Stimulated activated CD4-positive, alpha-beta T cell treated with anti-CD3 and anti-CD28 coated beads, Interleukin-15, amount 100 ng/mL, for 48 hours (primary cell): Measurements from ENCODE around the gene FUT6.
"Not testable (repeated sequence)": the region's sequence is repeated elsewhere in the genome, so short reads cannot be mapped to it uniquely, and the experiment has no call there.

Source experiments
- DNase-seq, 2 donors: peaks; one replicate each; pipeline ENCODE4 v3.0.0-alpha.2; 2020; ENCODE audit warnings: low read depth in 2 of 2

FUT6 gene

DNA sequence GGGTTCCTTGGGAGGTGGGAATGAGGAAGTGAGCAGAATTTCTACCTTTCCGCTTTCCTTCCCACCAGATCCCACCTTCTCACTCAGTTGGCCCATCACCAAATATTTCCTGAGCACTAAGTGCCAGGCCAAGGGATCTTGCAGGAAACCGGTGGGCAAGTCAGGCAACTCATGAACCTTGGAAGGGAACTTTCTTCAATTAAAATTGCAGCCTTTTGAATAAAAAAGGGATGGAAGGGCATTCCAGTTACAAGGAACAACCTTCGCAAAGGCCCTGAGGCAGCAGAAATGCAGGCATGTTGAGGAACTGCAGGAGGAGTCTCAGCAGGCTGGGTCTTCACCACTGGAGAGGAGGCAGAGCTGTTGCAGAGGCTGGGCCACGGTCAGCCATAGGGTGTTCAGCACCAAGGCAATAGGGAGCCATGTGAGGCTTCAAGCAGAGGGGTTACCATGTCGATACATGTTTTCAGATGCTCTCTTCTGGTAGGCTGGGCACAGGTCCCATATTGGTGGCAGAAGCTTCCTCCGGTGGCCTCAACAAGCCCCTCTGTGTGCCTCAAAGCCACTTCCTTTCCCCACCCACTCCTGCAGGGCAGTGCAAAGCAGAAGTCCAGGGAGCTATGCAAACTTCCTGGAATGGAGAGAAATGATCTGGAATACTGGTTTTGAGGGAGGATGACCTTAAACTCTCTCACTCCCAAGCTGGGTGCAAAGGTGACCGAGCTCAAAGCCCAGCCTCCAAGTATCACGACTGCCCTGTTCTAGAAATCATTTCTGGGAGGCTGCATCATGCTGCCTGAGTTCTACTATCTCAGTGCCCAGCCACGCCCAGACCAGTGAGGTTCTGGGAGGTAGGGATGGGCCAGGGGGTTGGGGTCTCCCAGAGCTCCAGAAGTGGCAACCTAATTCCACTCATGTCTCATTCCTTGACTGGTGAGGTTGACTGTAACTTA lies at the start of gene FUT6:
Gene FUT6 (minus strand): TSS at position 638 of the 953 bp plus-strand sequence. CDS start 7,135 bp downstream, outside the sequence.
- DNase-seq: no peak

DNA sequence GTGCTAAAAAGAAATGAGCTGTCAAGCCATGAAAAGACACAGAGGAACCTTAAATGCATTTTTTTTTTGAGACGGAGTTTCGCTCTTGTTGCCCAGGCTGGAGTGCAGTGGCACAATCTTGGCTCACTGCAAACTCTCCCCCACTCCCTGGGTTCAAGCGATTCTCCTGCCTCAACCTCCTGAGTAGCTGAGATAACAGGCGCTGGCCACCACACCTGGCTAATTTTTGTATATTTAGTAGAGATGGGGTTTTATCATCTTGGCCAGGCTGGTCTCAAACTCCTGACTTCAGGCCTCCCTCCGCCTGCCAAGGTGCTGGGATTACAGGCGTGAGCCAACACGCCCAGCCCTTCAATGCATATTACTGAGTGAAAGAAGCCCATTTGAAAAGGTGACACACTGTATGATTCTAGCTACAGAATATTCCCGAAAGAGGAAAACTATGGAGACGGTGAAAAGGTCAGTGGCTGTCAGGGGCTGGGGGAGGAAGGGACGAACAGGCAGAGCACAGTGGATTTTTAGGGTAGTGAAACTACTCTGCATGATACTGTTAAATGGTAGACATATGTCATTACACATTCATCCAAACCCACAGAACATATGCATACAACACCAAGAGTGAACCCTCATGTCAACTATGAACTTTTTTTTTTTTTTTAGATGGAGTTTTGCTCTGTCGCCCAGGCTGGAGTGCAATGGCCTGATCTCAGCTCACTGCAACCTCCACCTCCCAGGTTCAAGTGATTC lies 44.7 kb upstream of the FUT6 start:
- not testable (repeated sequence) for DNase-seq

- DNase-seq: not testable (repeated sequence)
These were observed 43.8 kb upstream of the FUT6 start for GRCh38 chr19:5883157-5883873.

DNA sequence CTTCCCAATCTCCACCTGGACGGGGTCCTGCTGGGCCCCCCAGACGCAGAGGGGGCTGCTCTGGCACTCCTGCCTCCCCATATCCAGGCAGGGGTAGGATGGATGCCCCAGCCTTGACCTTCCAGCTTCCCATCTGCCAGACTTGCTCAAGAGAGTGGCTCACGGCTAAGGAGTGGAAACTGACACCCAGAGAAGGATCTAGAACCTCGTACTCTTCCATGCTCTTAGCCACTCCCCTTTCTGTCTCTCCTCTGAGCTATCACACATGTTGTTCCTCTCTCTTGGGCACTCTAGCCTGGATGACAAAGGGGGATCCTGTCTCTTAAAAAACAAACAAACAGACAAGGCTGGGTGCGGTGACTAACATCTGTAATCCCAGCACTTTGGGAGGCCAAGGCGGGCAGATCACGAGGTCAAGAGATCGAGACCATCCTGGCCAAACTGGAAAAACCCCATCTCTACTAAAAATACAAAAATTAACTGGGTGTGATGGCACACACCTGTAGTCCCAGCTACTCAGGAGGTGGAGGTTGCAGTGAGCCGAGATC lies 43.0 kb upstream of the FUT6 start:
- no peak for DNase-seq

DNA sequence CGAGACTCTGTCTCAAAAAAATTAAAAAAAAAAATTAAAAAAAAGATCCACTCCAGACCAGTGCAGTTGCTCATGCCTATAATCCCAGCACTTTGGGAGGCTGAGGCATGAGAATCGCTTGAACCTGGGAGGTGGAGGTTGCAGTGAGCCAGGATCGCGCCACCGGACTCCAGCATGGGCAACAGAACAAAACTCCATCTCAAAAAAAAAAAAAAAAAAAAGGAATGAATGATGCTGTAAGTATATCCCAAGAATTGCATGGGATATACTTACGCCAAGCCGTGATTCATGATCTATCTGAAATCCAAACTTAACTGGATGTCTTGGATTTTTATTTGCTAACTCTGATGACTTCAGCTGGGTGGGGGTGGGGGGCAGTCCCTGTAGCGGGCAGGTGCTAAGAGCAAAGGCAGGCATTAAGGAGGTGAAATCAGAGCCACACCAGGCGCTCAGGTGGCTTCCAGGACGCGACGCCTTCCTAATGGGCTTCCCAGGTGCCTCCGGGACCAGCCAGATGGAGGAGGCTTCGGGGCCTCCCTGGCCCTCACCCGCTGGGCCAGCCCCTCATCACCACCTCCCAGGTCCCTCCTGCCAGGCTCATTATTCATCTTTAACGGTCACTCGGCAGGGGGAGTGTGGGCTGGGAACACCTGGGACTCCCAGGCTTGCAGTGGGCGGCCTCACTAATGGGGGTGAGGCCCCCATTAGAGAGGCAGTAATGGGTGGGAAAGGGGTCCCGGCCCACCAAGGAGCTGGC lies 42.2 kb upstream of the FUT6 start:
- no peak for DNase-seq

DNA sequence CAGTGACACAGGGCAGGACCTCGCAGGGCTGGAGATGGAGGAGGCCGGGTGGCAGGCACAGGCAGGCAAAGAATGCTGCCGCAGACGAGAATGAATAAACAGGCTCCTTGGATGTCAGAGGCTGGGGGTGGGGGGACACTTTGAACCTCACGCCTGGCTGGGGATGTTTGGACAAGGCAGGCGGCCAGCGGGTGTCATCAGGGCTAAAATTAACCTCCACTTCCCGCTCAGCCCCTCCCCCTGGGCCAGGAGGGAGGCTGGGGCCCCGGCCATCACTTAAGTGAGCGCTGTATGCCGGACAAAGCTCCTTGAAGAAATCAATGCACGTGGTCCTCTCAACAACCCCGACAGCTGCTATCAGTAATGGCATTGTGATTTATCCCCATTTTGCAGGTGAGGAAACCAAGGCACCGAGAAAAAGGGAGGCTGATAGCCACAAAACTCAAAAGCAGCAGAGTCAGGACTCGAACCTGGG lies 41.1 kb upstream of the FUT6 start:
- DNase-seq: no peak

DNA sequence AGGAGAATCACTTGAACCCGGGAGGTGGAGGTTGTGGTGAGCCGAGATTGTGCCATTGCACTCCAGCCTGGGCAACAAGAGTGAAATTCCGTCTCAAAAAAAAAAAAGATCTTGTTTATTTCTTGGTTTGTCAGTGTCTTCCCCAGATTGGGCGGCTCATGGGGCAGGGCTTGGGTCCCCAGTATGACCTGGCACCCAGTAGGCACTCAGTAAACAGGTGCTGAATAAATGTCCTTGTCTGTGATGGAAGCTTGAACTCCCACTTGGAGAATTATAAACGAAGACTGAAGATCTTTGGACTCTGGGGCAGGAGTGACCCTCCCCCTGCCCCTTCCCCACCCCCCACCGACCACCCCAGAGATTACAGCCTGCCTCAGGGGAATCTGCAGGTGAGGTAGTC lies 40.7 kb upstream of the FUT6 start:
- DNase-seq: no peak

- DNase-seq: no peak
These were observed 38.4 kb upstream of the FUT6 start for GRCh38 chr19:5877882-5878281.

GRCh38 chr19:5877427-5877826 lies 37.9 kb upstream of the FUT6 start:
- DNase-seq: no peak

GRCh38 chr19:5874496-5874895 lies 35.0 kb upstream of the FUT6 start:
- DNase-seq: not testable (repeated sequence)

DNA sequence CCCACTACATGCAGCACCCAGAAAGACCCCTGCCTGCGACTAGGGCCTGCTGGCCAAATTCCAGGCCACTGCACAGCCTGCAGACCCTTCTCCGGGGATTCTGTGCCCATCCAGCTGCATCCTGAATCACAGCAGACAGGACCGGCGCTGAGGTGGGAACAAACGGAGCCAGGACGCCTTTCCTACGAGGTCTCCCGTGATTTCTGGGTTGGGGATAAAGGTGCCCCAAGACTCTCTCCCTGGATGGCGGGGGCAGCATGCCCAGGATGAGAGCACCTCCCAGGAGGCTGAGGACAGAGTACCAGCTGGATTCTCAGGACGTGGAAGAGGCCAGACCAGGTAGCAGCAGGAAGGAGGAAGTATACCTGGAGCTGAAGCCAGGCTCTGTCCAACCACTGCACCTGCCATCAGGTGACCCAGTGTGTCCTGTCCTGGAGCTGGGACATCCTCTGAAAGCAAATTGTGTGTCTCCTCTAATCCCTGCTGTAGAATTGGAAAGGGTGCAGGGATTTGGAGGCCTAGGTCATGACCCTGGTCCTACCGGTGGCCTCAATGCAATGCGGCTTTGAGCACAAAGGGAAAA lies 34.2 kb upstream of the FUT6 start:
- no peak for DNase-seq

DNA sequence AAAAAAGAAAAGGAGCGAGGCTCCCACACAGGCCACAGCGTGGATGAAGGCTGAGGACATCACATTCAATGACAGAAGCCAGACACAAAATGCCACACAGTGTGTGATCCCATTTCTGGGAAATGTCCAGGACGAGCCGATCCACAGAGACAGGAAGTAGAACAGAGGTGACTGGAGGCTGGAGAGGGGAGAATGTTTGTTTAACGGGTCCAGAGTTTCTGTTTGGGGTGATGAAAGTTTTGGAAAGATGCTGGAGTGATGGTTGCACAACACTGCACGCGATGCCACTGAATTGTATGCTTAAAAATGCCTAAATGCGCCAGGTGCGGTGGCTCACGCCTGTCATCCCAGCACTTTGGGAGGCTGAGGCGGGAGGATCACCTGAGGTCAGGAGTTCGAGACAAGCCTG lies 31.5 kb upstream of the FUT6 start:
- no peak for DNase-seq

- DNase-seq: no peak
These were observed 28.0 kb upstream of the FUT6 start for GRCh38 chr19:5867201-5868136.

- no peak for DNase-seq
These were observed 26.3 kb upstream of the FUT6 start for GRCh38 chr19:5865772-5866171.

DNA sequence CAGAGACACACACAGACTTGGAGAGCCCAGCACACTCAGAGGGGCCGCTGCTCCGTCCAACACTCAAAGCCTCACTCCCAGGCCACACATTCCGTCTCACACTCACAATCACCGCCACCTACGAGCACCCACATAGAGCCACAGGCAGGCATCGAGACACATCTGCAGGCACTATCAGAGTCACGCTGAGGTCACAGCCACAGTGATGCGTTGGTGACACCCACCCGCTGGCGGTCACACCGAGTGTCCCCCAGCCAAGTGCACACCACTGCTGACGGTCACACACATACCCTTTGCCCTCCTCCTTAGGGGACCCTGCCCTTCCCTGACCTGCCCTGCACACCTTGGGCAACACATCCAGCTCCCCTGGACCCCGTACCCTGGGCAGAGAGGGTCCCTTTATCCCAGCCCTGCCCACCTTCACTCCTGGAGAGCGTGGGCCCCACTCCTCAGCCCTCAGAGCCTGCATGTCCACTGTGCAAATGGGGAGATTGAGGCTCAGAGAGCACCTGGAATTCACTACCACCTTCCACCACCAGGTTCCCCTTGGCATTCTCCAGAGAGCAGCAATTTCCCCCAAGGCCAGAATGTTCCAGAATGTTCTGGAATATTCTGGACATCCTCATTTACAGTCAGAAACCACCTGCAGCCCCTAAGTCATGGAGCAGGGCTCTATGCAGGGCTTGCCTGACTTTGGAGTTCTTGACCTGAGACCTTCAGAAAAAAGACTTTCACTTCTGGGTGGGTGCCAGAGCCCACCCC lies 25.4 kb upstream of the FUT6 start:
- no peak for DNase-seq

DNA sequence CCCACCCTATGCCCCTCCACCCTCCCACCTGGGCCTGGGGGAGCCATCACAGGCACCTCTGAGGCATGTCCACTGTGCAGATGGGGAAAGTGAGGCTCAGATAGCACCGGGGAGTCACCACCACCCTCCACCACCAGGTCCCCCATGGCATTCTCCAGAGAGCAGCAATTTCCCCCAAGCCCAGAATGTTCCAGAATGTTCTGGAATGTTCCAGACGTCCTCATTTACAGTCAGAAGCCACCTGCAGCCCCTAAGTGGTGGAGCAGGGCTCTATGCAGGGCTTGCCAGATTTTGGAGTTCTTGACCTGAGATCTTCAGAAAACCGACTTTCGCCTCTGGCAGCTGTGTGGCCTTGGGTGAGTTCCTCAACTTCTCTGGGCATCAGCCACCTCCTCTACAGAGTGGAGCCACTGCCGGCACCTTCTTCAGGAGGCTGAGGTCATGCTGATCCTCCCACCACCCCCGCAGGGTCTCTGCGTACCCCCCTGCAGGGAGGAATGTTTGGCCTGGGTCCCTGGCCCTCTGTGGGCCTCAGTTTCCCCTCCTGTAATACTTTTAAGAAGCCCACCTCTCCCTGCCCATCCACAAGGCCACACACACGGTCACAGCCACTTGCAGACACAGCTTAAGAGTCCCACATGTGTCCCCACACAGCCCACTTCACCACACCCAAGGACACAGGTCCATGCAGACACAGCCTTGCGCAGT lies 24.7 kb upstream of the FUT6 start:
- DNase-seq: no peak

DNA sequence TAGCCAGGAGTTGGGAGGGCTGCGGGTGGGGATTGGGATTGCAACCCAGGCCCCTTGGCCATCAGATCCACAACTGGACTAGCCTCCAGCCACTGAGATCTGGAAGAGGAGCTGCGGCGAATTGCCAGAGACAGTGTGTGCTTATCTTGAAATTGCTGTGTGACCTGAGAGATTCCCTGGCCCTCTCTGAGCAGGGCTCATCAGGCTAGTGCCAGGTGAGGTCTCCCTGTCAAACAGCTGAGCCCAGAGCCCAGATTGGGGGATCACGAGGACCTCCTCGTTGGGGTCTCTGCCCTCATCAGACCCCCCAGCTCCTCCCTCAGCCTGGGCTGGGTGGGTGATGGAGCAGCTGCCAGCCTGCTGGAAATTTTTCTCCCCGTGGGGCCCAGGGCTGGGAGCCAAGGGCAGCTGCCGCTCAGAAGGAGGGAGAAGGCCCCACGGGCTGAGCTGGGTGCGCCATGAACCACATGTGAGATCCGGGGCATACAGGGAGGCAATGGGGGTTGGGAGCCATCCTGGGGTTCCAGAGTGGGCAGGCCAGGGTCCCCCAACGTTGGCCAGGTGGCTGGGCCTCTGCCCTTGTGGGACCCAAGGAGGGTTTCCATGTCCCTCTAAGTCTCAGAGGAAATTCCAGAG lies 23.6 kb upstream of the FUT6 start:
- DNase-seq: no peak
